OCI-LY1 (cell line): ENCODE measurements around the gene PRSS50.

ENCODE experiments used
- H2AFZ ChIP-seq: fragments of 200-600 bp; sonication (generic), shearing (Covaris generic); 2 replicates; pipeline ENCODE4 v1.6.0; 2014; ENCODE audit warnings: antibody characterized with exemption, mild to moderate bottlenecking, low read length
- H3F3A ChIP-seq: fragments of 200-600 bp; sonication (generic), shearing (Covaris generic); 2 replicates; pipeline ENCODE4 v1.6.0; 2014; ENCODE audit warnings: mild to moderate bottlenecking, antibody characterized with exemption, low read length, moderate library complexity; ENCODE audit not compliant: insufficient read depth
- H3K27ac ChIP-seq: fragments of 200-600 bp; sonication (generic); 2 replicates; pipeline ENCODE4 v1.5.1; 2014; ENCODE audit warnings: low read length, mixed run types, mild to moderate bottlenecking, low read depth; ENCODE audit not compliant: poor library complexity, severe bottlenecking
- H3K27me3 ChIP-seq: fragments of 200-600 bp; sonication (generic); 2 replicates; pipeline ENCODE4 v1.6.0; 2014; ENCODE audit warnings: antibody characterized with exemption, mild to moderate bottlenecking, low read length, moderate library complexity; ENCODE audit not compliant: insufficient read depth
- H3K36me3 ChIP-seq: fragments of 200-600 bp; sonication (generic); 2 replicates; pipeline ENCODE4 v1.6.1; 2014; ENCODE audit warnings: mild to moderate bottlenecking, antibody characterized with exemption, low read length, moderate library complexity, mixed read lengths; ENCODE audit not compliant: insufficient read depth
- H3K4me1 ChIP-seq: fragments of 200-600 bp; sonication (generic); 2 replicates; pipeline ENCODE4 v1.5.1; 2014; ENCODE audit warnings: mild to moderate bottlenecking, low read length, moderate library complexity; ENCODE audit not compliant: insufficient read depth, severe bottlenecking
- H3K4me2 ChIP-seq: fragments of 200-600 bp; sonication (generic), shearing (Covaris generic); 2 replicates; pipeline ENCODE4 v1.6.1; 2014; ENCODE audit warnings: low read length
- H3K4me3 ChIP-seq: fragments of 200-600 bp; sonication (generic); 2 replicates; pipeline ENCODE4 v1.5.1; 2014; ENCODE audit warnings: low read length, low read depth, mild to moderate bottlenecking, mixed read lengths; ENCODE audit not compliant: poor library complexity, severe bottlenecking
- H3K79me2 ChIP-seq: fragments of 200-600 bp; shearing (Covaris generic); 2 replicates; pipeline ENCODE4 v1.6.1; 2016; ENCODE audit warnings: mixed run types, low read length, mixed read lengths; ENCODE audit not compliant: insufficient read depth
- H3K9ac ChIP-seq: fragments of 200-600 bp; sonication (generic), shearing (Covaris generic); 2 replicates; pipeline ENCODE4 v1.6.1; 2014; ENCODE audit warnings: mild to moderate bottlenecking, low read length, mixed read lengths
- H3K9me2 ChIP-seq: fragments of 200-600 bp; sonication (generic), shearing (Covaris generic); 2 replicates; pipeline ENCODE4 v1.6.1; 2014; ENCODE audit warnings: low read depth, mild to moderate bottlenecking, low read length, mixed read lengths
- H3K9me3 ChIP-seq: fragments of 200-600 bp; shearing (Covaris generic); 2 replicates; pipeline ENCODE4 v1.6.1; 2014; ENCODE audit warnings: low read length, mixed read lengths
- H4K20me1 ChIP-seq: fragments of 200-600 bp; sonication (generic), shearing (Covaris generic); 2 replicates; pipeline ENCODE4 v1.6.0; 2016; ENCODE audit warnings: mild to moderate bottlenecking, low read length; ENCODE audit not compliant: insufficient read depth
- EZH2 ChIP-seq: fragments of 200-600 bp; sonication (generic), shearing (Covaris generic); IDR thresholded peaks from 2 replicates; pipeline ENCODE4 v1.8.0; 2017; ENCODE audit warnings: borderline replicate concordance, mixed run types, mild to moderate bottlenecking, antibody characterized with exemption, low read length, moderate library complexity, mixed read lengths
- TF ChIP-seq, protein P1 (sequence below): fragments of 200-600 bp; sonication (generic), shearing (Covaris generic); IDR thresholded peaks from 2 replicates; pipeline ENCODE4 v1.5.1; 2017; ENCODE audit warnings: mild to moderate bottlenecking, antibody characterized with exemption, low read length, moderate library complexity, mixed read lengths

Gene PRSS50

GRCh38 chr3:46664971-46665762, 52.5 kb downstream of the PRSS50 start:
- Histone ChIP-seq H3K27me3 (no peaks in the 10 kb centered on the region), H3K9me3 (no peaks in the 10 kb centered on the region), H3K9me2 (no peaks in the 10 kb centered on the region), H3K79me2 (no peaks in the 10 kb centered on the region), H3K27ac (no peak overlapping the region), H3K4me3 (no peak overlapping the region), H3K9ac (no peak overlapping the region), H3K4me2 (no peak overlapping the region), H2AFZ (no peak overlapping the region), H3K4me1 (no peaks in the 10 kb centered on the region), H4K20me1 (no peaks in the 10 kb centered on the region), H3K36me3 (no peaks in the 10 kb centered on the region), H3F3A (no peaks in the 10 kb centered on the region)
- TF ChIP-seq, protein P1, sequence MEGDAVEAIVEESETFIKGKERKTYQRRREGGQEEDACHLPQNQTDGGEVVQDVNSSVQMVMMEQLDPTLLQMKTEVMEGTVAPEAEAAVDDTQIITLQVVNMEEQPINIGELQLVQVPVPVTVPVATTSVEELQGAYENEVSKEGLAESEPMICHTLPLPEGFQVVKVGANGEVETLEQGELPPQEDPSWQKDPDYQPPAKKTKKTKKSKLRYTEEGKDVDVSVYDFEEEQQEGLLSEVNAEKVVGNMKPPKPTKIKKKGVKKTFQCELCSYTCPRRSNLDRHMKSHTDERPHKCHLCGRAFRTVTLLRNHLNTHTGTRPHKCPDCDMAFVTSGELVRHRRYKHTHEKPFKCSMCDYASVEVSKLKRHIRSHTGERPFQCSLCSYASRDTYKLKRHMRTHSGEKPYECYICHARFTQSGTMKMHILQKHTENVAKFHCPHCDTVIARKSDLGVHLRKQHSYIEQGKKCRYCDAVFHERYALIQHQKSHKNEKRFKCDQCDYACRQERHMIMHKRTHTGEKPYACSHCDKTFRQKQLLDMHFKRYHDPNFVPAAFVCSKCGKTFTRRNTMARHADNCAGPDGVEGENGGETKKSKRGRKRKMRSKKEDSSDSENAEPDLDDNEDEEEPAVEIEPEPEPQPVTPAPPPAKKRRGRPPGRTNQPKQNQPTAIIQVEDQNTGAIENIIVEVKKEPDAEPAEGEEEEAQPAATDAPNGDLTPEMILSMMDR: no peak
- TF ChIP-seq EZH2: no peak

DNA sequence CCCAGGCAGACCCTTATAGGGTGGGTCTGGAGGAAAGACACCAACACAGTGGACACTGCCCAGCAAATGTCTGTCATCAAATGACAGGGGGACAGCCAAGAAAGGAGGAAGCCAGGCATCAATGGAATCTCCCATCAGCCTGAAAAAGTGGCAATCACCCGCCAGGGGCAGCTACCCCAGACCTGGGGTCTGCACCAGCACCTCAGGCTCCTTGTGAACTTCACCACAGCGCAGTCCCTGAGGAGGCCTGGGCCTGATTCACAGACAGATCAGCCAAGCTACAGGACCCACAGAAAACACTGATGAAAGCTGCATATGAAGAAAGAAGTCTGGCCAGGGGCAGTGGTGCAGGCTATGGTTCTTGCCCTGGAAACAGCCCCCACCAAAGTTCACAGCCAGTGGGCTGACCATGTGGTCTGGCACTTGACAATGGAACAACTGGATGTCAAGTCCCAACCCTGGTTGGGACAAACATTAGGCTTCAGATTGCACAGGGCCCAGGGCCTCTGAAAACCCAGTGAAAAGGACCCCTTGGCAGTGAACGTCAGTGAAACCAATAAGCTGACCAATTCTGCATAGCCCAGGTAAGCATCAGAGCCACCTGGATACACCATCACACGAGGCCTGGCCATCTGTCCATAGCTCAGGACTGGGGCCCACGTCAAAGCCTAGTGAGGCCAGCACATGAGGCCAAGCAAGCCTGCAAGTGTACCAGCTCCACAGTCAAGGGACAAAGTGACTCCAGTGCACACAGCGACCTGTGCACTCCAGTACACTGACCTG, 53.3 kb downstream of the PRSS50 start:
- H4K20me1 ChIP-seq: no peaks in the 10 kb centered on the region
- H3K9me2 ChIP-seq: no peaks in the 10 kb centered on the region
- no peak for TF ChIP-seq EZH2
- TF ChIP-seq, protein P1: no peak
- H3K27ac ChIP-seq: no peak overlapping the region
- no peak overlapping the region for H3K9ac ChIP-seq
- no peaks in the 10 kb centered on the region for H3K79me2 ChIP-seq
- no peaks in the 10 kb centered on the region for H3K4me1 ChIP-seq
- H3F3A ChIP-seq: no peaks in the 10 kb centered on the region
- H3K4me3 ChIP-seq: no peak overlapping the region
- H2AFZ ChIP-seq: no peak overlapping the region
- no peak overlapping the region for H3K4me2 ChIP-seq
- H3K27me3 ChIP-seq: no peaks in the 10 kb centered on the region
- H3K9me3 ChIP-seq: no peaks in the 10 kb centered on the region
- H3K36me3 ChIP-seq: no peaks in the 10 kb centered on the region

DNA sequence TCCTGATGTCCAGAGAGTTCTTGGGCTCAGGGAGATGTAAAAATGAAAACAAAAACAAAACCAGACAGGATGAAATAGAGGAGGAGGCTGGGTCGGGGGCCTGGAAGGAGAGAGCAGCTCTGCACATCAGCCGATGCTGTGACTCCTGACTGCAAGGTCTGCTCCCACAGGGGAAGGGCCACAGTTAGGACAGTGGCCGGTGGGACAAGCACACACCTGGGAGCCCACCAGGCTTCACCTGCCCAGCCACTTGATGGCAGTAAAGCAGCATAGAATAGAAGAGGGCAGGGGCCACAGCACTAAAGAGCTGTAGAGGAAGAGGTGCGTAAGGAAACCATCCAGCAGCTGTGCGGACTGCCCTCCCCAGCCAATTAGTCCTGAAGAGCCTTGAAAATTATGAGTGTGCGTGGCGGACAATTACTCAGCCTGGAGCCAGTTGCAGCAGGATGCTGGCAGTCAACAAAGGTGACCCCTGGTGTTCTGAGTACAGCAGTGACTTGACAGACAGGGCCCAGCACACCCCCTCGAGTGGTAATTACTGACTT, 54.0 kb downstream of the PRSS50 start:
- no peaks in the 10 kb centered on the region for H3K79me2 ChIP-seq
- no peaks in the 10 kb centered on the region for H3K9me3 ChIP-seq
- H3K27me3 ChIP-seq: no peaks in the 10 kb centered on the region
- H3K36me3 ChIP-seq: no peaks in the 10 kb centered on the region
- H2AFZ ChIP-seq: no peak overlapping the region
- no peaks in the 10 kb centered on the region for H3K9me2 ChIP-seq
- no peak overlapping the region for H3K4me3 ChIP-seq
- H4K20me1 ChIP-seq: no peaks in the 10 kb centered on the region
- no peak overlapping the region for H3K9ac ChIP-seq
- no peaks in the 10 kb centered on the region for H3K4me1 ChIP-seq
- no peak overlapping the region for H3K4me2 ChIP-seq
- H3F3A ChIP-seq: no peaks in the 10 kb centered on the region
- TF ChIP-seq EZH2: no peak
- TF ChIP-seq, protein P1: peak; percentile 23; the same call in 1 of the 2 replicates
- H3K27ac ChIP-seq: no peak overlapping the region
